Common myeloid progenitor, CD34-positive (primary cell): ENCODE data around the gene DRGX.

Experiments used
- CTCF ChIA-PET: fragments of 350-600 bp; sonication (Branson Sonifier 250); formaldehyde crosslinking; loops from one replicate; lab custom pipeline; 2021; ENCODE audit warnings: antibody characterized with exemption; lab: Charles Lee
- POLR2A ChIA-PET: fragments of 350-600 bp; sonication (Branson Sonifier 250); formaldehyde crosslinking; loops from one replicate; lab custom pipeline; 2021; ENCODE audit warnings: antibody characterized with exemption; lab: Charles Lee
- DNase-seq, 3 donors: peaks; one replicate each; pipeline versions ENCODE4 v3.0.0 to v3.0.0-alpha.2; 2013
- H3K27ac ChIP-seq, 2 experiments: 1 replicate in 1 of 2; 2 replicates in 1 of 2; pipeline ENCODE4 v1.7.0; 2013; ENCODE audit warnings: inconsistent platforms in 2 of 2, low read length in 2 of 2, mild to moderate bottlenecking in 2 of 2, low read depth in 1 of 2, moderate library complexity in 1 of 2; ENCODE audit not compliant: severe bottlenecking in 2 of 2, insufficient read depth in 1 of 2, poor library complexity in 1 of 2
- H3K27me3 ChIP-seq, 5 experiments: replicated peaks in 2 of 5; 1 replicate in 3 of 5; 2 replicates in 2 of 5; pipeline versions ENCODE4 v1.6.1 to v1.7.0; 2013; ENCODE audit warnings: low read length in 4 of 5, mild to moderate bottlenecking in 2 of 5, moderate library complexity in 2 of 5, inconsistent platforms in 1 of 5; ENCODE audit not compliant: insufficient read depth in 5 of 5, control insufficient read depth in 4 of 5
- H3K36me3 ChIP-seq, 4 experiments: 1 replicate in 2 of 4; 2 replicates in 2 of 4; pipeline versions ENCODE4 v1.6.1 to v1.7.0; 2013; ENCODE audit warnings: low read length in 3 of 4, control low read depth in 1 of 4, mild to moderate bottlenecking in 1 of 4; ENCODE audit not compliant: control insufficient read depth in 4 of 4, insufficient read depth in 4 of 4
- H3K4me1 ChIP-seq, 4 experiments: 1 replicate in 3 of 4; 2 replicates in 1 of 4; pipeline versions ENCODE4 v1.6.1 to v1.7.1; 2013; ENCODE audit warnings: low read length in 3 of 4, mild to moderate bottlenecking in 3 of 4, control low read depth in 1 of 4, inconsistent platforms in 1 of 4, moderate library complexity in 1 of 4; ENCODE audit not compliant: control insufficient read depth in 4 of 4, insufficient read depth in 4 of 4; ENCODE audit errors: control extremely low read depth in 1 of 4
- H3K4me3 ChIP-seq, 7 experiments: 1 replicate in 4 of 7; 2 replicates in 3 of 7; pipeline versions ENCODE4 v1.5.1 to v1.7.0; 2013; ENCODE audit warnings: mild to moderate bottlenecking in 7 of 7, low read length in 6 of 7, moderate library complexity in 6 of 7, inconsistent platforms in 2 of 7, low read depth in 2 of 7, control low read depth in 1 of 7; ENCODE audit not compliant: insufficient read depth in 4 of 7, control insufficient read depth in 1 of 7; ENCODE audit errors: extremely low read depth in 1 of 7
- H3K9me3 ChIP-seq, 5 experiments: 1 replicate in 4 of 5; 2 replicates in 1 of 5; pipeline versions ENCODE4 v1.6.1 to v1.7.1; 2013; ENCODE audit warnings: low read length in 4 of 5, mild to moderate bottlenecking in 2 of 5, inconsistent platforms in 1 of 5, low read depth in 1 of 5, moderate library complexity in 1 of 5; ENCODE audit not compliant: control insufficient read depth in 4 of 5, insufficient read depth in 2 of 5; ENCODE audit errors: control extremely low read depth in 1 of 5
- WGBS: methylation state at CpG from one replicate; pipeline ENCODE4 v1.1.5; 2013; ENCODE audit not compliant: insufficient coverage; 5-methylcytosine and 5-hydroxymethylcytosine counted together

The DRGX gene

DNA sequence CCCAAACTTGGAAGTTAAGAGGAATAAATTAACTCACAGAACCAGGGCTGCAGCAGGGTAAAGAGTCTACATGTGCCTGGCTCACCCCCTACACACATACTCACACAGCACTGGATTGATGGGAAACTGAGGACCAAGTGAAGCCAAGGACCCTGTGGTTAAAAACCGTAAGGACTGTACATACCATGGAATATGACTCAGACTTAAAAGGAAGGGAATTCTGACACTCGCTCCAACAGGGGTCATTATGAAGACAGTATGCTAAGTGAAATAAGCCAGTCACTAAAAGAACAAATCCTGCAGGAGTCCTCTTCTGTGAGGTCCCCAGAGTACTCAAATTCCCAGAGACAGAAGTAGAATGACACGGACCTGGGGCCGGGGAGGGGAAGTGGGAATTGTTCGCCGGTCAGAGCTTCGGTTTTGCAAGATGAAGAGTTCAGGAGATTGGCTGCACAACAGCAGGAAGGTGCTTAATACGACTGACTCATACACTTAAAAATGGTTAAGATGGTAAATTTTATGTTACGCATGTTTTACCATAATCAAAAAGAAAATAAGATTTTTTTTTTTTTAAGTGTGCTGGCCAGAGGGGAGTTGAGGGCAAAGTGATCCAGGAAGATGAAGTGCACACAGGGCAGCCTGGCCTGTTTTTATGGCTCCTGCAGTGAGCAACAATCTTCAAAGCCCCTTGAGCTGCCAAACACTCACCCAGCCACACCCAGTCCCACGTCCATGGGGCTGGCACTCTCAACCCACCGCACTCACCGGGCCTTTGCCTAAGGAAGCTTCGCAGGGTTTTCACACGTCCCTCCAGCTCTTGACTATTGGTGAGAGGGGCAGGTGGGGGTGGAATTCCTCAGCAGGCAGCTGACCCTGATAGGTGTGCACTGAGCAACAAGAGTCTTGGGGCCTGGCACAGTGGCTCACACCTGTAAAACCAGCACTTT is 26.4 kb downstream of the DRGX start:
- no peak for DNase-seq
- Histone ChIP-seq H3K27ac (no peak overlapping the region), H3K9me3 (no peaks in the 10 kb centered on the region), H3K4me3 (no peak overlapping the region), H3K36me3 (no peaks in the 10 kb centered on the region), H3K4me1 (no peaks in the 10 kb centered on the region), H3K27me3 (peaks cover 0 to 2% (median 0%) of the 10 kb centered on the region in 5 experiments)
- WGBS: 96% methylated on average over 9 of the region's 14 CpGs
- POLR2A ChIA-PET: no interaction called here
- CTCF ChIA-PET: interaction anchor here (1.1 to 1.4 kb wide), 2 partner anchors 10 to 13 kb away, joined by 3 to 4 read pairs; no protein-coding TSS in a partner anchor

- H3K9me3 ChIP-seq: no peaks in the 10 kb centered on the region
- H3K27me3 ChIP-seq: peaks cover 0 to 2% (median 0%) of the 10 kb centered on the region in 5 experiments
- WGBS: 95% methylated on average over 4 of the region's 4 CpGs
- H3K4me3 ChIP-seq: no peak overlapping the region
- no peak overlapping the region for H3K27ac ChIP-seq
- no peaks in the 10 kb centered on the region for H3K4me1 ChIP-seq
- no peaks in the 10 kb centered on the region for H3K36me3 ChIP-seq
- no peak for DNase-seq
- CTCF ChIA-PET: interaction anchor here (1.4 kb wide), 1 partner anchor 15 kb away, joined by 4 read pairs; no protein-coding TSS in a partner anchor
- POLR2A ChIA-PET: no interaction called here
Observed at GRCh38 chr10:49368256-49368655, 27.6 kb downstream of the DRGX start.

DNA sequence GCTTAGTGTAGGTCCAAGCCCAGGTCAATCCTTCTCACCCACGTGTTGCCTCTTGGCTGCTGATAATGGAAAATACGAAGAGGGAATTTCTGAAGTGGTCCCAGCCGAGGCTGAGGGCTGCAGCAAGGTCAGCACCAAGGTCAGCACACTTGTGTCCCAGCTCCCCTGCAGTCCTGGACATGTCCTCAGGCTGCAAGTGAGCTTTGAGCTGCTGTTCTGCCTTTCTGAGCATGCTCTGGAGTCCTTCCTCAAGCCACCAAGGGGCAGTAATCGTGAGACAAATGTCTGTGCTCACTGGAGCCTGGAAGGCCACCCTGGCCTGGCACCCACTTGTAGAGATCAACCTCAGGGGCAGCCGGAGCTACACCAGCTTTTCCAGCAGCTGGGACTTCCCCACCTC is 28.3 kb downstream of the DRGX start:
- H3K4me3 ChIP-seq: no peak overlapping the region
- no peak for DNase-seq
- no peaks in the 10 kb centered on the region for H3K36me3 ChIP-seq
- no peaks in the 10 kb centered on the region for H3K9me3 ChIP-seq
- CTCF ChIA-PET: interaction anchor here (1.4 kb wide), 1 partner anchor 15 kb away, joined by 4 read pairs; no protein-coding TSS in a partner anchor
- H3K27me3 ChIP-seq: peaks cover 0 to 2% (median 0%) of the 10 kb centered on the region in 5 experiments
- no peak overlapping the region for H3K27ac ChIP-seq
- POLR2A ChIA-PET: no interaction called here
- no peaks in the 10 kb centered on the region for H3K4me1 ChIP-seq
- WGBS: 85% methylated on average over 5 of the region's 5 CpGs

DNA sequence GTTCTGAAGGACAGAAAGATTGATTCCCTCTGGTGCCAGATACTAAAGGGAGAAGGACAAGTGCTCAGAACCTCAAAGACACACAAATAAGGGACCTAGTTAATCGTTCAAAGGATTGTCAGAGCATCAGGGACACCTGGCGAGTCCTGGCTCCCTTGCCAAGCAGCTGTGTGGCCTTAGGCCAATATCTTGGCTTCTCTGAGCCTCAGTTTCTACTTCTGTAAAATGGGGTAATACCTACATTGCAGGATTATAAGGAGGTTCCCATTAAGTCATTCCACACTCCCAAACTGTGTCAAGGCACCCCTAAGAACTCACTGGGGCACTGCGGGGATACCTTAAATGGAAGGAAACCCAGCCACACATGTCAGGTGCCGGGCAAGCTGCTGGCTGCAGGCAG is 29.4 kb downstream of the DRGX start:
- no peaks in the 10 kb centered on the region for H3K36me3 ChIP-seq
- whole genome bisulfite sequencing: 84% methylated on average over 4 of the region's 4 CpGs
- H3K27ac ChIP-seq: no peak overlapping the region
- ChIA-PET CTCF (no interaction called here), POLR2A (no interaction called here)
- no peak for DNase-seq
- peaks cover 0 to 2% (median 0%) of the 10 kb centered on the region in 5 experiments for H3K27me3 ChIP-seq
- H3K4me1 ChIP-seq: no peaks in the 10 kb centered on the region
- H3K9me3 ChIP-seq: no peaks in the 10 kb centered on the region
- no peak overlapping the region for H3K4me3 ChIP-seq

GRCh38 chr10:49365675-49366415 is 30.0 kb downstream of the DRGX start:
- Histone ChIP-seq H3K4me3 (no peak overlapping the region), H3K4me1 (peaks cover 0 to 1% (median 0%) of the 10 kb centered on the region in 4 experiments), H3K36me3 (no peaks in the 10 kb centered on the region), H3K9me3 (no peaks in the 10 kb centered on the region), H3K27ac (no peak overlapping the region), H3K27me3 (peaks cover 0 to 2% (median 0%) of the 10 kb centered on the region in 5 experiments)
- DNase-seq: no peak
- POLR2A ChIA-PET: no interaction called here
- CTCF ChIA-PET: no interaction called here
- WGBS: 88% methylated on average over 19 of the region's 23 CpGs

GRCh38 chr10:49365275-49365674 is 30.6 kb downstream of the DRGX start:
- POLR2A ChIA-PET: no interaction called here

More at GRCh38 chr10:49365275-49365674, 30.6 kb downstream of the DRGX start:
- 92% methylated on average over 3 of the region's 3 CpGs for WGBS
- no peaks in the 10 kb centered on the region for H3K27me3 ChIP-seq
- H3K9me3 ChIP-seq: no peaks in the 10 kb centered on the region
- no peak overlapping the region for H3K4me3 ChIP-seq
- no peak for DNase-seq
- no peaks in the 10 kb centered on the region for H3K36me3 ChIP-seq
- CTCF ChIA-PET: no interaction called here
- H3K4me1 ChIP-seq: peaks cover 0 to 7% (median 5%) of the 10 kb centered on the region in 4 experiments
- H3K27ac ChIP-seq: no peak overlapping the region
